Measurements from ENCODE around the gene BFSP2. TPM values are rescaled to one million over a fixed set of nuclear protein-coding genes. Genes with fewer than 3 reads are reported as not detected.

BFSP2 gene
- total RNA-seq, 1 donor from 2014 or later = not detected

DNA sequence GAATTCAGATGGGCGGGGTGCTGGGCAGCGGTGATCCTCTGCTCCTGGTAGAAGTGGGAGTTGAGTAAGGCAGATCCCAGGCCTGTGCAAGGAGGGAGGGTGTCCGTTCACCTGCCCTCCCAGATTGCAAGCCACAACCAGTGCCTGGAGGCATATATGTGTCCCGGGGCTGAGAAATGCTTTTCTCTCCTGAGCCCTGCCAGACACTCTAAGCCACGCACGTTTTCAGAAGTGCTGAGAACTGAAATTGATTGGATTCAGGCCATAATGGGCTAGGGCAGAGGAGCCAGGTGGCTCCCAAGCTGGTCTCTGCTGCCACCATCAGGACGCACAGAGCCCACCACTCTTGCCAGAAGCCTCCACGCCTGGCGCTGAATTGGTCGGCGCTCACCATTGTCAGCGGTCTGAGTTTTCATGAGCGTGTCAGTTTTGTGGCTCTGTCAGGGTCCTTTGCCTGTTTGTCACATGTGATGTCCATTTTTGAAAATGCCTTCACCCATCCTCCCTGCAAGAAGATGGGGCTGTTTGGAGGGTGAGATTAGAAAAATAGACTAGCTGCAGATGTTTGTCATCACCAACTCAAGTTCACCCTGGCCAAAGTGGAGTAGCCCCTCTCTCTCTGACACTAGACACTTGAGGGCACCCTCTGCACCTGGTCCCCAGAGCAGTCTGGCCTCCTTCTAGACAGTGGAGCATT, 15.4 kb upstream of the BFSP2 start:
- DNase-seq = peak; percentile 76

DNA sequence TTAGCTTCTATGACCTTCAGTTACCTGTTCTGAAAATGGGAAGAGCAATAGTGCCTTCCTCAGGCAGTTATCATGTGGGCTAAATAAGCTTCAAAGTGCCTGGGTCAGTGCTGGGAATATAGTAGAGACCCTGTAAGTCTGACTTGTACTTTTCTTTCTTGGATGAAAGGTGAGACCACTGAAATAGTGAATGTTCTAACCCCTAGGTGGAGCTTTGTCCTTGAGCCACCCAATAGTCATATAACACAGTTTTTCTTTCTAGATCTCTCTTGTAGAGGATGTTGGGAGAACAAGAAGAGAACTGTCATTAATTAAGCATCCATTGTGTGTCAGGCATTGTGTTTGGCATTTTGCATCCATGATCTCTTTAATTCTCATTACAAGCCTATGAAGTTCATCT, 13.0 kb upstream of the BFSP2 start:
- no peak for DNase-seq

DNA sequence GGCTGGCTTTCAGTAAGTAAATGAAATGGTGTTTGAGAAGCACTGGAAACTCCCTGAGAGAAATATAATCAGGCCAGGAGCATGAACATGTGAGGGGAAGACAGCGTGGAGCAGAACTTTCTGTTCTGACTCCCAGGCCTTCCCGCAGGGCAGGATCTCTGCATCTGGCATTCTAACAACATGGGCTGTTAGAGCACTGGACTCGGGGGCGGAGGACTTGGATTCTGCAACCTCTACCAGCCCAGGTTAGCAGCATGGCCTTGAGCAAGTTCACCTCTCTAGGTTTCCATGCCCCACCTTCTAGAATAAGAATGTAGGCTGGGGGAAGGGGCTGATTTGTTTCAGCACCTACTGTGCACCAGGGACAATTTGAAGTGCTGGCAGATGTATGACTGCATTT, 12.5 kb upstream of the BFSP2 start:
- DNase-seq = no peak

DNA sequence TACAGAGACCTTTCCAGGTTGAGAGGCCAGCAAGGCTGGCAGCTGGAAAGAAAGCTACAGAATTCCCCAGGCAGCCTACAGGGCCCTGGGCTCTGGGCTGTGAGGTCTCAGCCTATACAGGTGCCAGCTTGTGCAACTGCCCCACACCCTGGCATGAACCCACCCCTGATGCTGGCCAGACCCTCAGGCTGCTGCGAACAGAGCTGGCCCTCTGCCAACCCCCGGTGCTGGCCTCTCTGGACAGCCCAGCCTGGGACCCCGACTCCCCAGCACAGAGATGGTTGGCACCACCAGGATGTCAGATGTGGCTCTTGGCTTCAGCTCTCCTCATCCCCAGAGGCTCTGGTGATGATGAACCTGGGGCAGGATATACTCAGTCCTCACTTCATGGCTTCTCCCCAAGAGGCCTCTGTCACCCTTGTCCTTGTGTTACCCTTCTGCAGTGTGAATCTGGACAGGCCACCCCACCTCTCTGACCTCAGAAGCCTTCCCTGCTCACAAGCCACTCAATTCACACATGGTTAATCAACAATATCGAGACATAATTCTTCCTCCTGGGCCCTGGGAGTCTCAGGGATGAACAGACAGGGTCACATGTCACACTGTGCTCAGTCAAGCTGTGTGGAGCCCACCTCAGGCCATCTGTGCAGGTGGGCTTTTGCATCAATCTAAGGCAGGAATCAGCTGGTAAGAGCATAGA, 11.0 kb upstream of the BFSP2 start:
- DNase-seq = no peak

DNA sequence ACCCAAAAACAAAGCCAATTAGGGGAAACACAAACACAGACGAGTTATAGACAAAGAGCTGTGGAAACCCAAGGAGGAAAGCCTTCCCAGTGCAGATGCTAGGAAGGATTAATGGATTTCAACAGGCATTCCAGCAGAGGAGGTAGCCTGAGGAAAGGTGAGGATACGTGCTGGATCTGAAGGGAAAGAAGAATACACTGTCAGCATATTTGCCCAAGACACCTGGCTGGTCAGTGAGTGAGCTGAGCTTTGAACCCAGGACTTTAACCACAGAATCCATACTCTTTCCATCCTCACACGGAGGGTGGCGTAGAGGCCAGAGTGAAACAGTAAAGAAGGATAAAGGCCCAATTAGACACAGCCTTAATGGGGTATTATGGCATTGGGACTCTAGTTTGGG, 9.1 kb upstream of the BFSP2 start:
- no peak for DNase-seq

DNA sequence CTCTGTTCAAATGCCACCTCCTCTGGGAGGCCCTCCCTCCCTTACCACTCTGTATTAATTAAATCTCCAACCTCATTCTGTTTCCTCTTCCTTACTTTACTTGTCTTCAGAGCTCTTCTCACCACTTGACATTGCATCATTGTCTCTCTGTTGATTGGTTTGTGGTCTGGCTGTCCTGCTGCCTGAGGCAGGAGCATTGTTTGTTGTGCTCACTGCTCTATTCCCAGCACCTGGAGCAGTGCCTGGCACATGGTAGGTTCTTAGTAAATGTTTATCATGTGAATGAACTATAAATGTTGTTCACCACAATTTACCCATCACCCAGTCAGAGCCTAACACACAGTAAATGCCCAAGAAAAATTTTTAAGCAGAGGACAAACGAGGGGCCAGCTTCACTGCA, 6.7 kb upstream of the BFSP2 start:
- no peak for DNase-seq

DNA sequence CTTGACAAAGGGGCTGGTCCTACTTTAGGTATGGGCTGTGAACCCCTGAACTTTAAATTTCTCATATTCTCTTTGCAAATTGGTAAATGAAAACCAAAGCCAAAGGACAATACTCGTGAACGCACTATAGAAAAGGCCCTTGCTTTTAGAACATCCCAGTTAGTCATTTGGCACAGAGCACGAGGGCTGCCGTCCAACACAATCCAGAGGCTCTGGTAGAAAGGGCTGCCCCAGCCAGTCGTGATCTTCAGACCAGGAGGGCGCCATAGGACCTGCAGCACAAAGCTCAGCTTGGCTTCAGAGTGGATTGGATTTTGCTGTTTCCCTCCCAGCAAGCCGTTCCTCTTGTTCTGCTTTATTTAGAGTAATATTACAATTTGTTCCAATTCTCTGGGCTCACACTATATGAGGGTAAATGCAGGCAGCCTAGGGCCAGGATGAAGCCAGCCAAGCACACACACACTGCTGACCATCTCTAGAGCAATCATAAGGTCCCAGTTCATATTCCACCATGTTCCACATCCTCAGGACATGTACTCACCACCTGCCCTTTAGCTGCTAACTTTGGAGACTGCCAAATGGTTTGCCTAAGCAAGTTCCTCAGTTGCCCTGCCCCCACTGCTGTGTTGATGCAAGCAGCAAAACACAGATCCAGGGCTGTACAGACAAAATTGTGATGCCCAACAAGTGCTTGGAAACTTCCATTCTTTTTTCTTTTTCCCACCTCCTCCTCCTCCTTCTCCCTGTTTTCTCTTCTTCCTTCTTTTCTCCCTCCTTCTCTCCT, 6.0 kb upstream of the BFSP2 start:
- no peak for DNase-seq

DNA sequence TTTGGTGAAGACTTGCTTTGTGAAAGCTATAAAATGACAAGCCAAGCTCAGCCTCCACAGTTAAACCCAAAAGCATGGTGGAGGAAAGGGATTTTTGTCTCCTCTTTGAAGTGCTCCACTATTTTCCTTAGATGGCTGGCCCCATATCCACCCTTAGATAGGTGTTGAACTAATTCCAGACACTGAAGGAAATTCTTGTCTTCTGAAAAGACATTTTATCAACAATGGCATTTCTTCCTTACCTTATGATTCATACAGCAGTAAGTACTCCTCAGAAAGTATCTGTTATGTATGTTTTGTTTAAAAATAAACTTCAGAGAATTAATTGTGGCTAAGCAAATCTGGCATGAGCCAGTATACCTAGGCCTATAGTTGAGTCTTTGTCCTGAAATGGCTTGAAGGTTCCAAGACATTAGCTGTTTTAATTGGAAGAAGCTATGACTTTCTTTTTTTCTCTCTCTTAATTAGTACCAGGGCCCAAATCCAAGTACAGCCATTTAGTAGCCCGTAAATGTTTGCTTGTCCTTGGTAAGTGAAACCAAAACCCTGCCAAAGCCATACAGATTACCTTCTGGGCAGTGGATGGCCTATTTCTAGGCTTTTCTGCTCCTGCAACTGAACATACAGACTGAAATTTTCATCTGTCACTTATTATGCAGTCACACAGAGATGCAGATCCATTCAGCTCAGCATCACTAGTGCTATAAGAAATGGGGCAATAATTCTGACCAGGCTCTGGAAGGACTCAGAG, 5.1 kb upstream of the BFSP2 start:
- no peak for DNase-seq

DNA sequence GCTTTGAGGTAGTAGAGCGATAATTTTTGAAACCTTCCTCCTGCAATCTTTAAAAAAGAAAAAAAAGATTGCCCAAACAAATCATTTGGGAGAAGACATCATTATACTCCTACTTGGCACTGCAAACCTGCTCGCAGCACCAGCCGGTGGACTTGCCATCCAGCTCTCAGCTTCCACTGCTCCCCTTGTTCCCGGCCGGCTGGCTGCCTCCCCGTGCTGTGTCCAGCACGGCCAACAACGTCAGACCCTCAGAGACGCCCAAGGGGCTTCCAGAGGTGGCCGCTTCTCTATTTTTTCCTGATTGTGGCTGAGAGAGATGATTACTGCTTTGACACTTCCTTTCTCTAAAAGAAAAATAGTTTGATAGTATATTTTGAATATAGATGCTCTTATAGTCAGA, 3.0 kb upstream of the BFSP2 start:
- no peak for DNase-seq

DNA sequence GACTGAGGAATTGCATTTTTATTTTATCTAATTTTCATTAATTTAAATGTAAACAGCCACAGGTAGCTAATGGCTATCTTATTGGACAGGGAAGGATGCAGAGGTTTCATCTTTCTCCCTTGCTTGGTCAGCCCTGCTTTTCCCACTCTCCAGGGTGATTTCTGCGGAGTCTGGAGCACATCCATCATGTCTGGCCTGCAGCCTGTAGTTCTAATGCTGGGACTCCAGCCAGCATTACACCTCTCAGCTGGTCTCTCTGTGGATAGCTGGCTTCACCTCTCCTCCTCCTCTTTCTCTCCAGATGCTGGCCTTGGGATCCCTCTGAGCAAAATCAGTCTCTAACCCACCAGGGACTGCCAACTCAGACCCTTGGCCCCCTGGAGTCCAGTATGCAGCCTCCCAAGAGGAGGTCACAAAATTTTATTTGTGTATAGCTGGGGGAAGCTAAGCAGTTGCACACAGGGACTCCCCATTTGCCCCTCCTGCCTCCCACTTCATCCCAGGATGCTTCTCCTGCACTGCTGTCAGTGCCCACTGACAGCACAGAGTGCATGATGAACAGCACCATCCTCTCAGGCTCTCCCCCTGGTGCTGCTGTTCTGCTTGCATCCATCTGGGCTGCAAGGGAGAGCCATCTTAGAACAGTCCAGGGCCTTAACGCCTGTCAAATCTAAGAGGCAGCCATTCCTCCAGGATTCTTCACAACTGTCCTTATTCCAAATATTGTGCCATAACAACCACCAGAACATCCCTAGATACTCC, 1.7 kb downstream of the BFSP2 start:
- DNase-seq = no peak

DNA sequence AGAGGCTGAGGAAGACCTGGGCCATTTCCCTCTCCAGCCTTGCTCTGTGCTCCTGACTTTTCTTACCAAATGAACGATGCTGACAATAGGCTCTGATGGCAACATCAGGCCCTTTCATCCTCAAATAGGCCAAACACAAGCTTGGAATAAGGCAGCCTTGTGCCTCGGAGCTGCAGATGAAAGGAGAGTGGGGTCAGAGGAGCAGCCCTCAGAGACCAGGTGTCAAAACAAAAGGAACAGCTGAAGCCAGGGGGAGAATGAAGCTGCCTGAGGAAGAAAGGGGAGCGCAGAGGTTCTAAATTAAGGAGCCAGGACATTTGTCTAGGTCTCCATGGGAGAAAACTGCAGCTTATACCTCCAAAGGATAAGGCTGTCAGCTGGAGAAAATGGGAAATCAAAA, 5.1 kb downstream of the BFSP2 start:
- DNase-seq = no peak

DNA sequence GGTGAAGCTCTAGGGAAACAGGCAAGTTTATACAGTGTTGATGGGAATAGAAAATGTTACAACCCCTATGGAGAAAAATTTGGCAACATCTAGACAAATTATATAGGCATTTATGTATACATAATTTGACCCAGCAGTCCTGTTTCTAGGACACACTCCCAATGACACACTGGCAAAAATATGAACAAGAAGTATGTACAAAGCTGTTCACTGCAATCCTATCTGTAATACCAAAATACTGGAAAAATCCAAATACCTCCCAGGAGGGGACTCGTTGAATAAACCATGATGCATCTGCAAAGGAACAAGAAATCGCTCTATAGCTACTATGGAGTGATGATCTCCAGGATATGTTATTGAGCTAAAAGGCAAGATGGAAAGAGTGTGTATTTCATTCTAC, 8.5 kb downstream of the BFSP2 start:
- DNase-seq = no peak

DNA sequence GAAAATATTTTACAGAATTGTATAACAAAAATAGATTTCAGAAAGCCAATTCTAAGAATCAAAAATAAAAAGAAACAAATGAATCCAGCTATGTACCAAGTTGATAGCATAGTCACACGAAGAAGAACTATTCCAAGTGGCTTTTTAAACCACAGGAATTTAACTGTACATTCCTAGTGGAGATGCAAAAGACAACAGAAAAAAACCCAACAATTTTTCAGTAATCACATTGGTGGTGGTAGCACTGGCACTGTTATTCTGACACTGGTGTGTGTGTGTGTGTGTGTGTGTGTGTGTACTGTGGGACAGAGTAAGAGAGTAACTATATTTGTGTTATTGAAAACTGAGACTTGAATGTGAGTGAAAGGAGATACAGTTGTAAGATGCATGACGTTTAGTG, 9.1 kb downstream of the BFSP2 start:
- DNase-seq = no peak

DNA sequence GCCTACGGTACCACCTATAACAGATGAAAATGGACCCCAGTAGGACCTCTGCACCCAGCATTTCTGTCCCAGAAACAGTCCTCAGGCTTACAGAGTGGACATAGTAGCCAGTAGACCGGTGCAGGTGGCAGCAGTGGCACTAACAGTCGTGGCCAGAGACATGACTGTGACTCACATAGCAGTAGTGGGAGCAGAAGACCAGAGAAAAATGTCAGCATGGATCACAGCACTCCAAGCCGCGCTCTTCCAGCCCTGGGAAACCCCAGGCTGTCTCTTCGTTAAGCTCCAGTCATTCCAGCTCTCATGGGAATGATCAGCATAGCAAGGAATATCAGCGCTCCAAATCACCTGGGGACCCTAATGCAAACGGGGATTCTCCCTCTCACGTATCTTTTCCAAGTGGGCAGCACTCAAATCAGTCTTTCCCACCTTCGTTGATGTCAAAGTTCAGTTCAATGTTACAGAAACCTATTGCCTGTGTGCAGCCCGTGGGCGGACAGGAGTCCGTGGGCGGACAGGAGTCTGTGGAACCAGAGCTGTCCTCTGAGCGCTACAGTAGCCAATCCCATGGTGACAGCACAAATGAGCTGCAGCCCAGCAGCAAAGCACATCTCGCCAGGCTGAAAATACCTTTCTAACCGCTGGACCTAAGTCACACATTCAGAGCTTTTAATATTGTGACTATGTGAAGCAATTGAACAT, 10.5 kb downstream of the BFSP2 start:
- DNase-seq = no peak

DNA sequence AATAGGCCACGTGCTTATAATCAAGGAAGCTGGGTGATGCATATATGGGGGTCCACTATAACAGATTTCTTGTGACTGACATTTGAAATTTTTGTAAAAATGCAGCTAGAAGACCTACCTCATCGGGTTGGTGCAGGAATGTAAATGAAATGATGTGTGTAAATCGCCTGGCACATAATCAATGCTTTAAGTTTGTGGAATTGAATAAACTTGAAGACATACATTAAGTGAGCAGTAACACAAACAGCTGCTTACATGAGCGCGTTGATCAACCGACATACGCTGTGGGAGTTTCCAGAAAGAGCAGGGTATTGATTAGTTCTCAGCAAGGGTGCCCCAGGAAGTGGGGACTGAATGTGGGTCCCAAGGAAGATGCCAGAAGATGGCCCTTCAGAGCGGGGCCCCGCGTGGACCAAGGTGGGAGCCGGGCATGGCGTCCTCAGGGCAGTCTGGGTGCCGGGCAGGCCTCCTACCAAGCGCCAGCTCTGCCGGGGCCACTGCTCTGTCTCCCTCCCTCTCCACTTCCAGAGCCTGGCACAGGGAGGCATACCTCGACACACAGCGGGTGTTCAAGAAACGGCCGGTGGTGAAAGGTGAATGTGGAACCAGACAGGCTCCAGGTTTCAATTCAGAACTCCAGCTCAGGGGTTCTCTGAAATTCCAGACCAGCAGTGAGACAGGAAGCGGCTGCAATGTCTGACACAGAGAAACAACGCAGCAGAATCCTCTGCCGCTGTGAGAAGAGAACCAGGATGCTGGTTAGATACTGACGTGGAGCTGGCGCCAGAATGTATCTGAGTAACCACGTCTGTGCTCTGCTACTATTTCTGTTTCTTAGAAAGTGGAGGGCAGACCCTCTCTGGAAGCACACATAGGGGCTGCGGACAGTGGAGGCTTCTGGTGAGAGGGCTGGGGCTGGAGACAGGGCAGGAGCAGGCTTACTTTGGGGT, 12.6 kb downstream of the BFSP2 start:
- DNase-seq = no peak

DNA sequence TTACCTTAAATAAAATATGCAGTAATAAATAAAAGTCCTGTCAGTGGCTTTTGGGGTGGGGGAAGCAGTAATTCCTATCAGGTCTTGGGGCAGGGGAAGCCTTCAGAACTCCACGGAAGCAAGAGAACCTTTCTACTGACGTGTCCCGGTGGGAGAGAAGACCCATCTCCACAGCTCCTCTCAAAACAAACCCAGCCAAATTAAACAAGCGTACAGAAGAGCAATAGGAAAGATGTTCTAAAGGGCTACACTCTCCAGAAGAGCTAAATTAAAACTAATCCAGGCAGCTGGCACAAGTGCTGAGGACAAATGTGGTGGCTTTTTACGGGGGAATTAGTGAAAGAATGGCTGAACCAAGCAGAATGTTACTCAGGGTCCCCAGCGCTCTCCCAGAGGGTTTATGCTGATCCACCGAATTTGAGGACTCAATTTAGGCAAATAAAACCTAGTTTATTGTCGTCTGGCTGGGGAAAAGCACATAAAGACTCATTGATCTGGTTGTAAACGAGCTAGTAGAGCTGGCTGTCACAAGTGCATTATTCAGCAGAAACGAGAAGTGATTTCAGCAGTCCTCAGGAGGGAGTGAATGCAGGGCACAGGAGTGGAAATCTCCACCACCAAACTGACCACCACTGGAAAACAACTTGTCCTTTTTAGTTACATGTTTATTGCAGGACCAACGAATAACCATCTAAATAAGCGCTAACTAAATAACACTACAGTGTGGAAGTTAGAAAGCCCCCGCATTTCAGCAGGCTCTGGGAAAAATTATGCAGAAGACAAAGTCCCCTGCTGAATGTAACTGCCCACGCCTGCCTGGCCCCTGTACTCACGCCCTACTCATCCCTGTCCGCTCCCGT, 13.5 kb downstream of the BFSP2 start:
- peak; percentile 39 for DNase-seq

DNA sequence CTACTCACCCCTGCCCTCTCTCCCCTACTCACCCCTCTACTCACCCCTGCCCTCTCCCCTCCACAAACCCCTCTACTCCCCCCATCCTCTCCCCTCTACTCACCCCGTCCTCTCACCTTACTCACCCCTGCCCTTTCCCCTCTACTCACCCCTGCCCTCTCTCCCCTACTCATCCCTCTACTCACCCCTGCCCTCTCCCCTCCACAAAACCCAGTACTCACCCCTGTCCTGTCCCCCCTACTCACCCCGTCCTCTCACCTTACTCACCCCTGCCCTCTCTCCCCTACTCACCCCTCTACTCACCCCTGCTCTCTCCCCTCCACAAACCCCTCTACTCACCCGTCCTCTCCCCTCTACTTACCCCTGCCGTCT, 14.2 kb downstream of the BFSP2 start:
- no peak for DNase-seq

DNA sequence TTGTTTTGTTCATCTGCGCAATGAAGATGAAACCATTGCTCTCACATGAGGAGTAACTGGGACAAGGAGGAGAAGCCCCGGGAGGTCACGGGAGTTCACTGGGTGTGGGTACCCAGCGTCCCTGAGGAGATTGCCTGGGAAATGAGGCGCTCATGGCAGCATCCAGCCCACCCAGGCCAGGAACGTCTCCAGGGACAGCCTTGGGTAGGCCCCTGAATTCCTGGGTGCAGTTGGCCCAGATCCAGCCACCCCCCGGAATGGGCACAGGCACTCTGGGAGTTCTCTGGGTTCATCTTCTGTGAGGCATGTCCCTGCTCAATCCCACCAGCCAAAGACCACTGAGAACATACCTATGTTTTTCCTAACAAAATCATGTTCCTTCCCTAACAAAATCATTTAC, 18.5 kb downstream of the BFSP2 start:
- DNase-seq = no peak

All from skin of body (tissue), 2 donors.